Esophagus muscularis mucosa (tissue), 4 donors: Measurements from ENCODE around the gene IAH1. TPM values are rescaled to one million over a fixed set of nuclear protein-coding genes. Genes with fewer than 3 reads are reported as not detected.
A peak's percentile ranks its signal among the peaks of the same experiment; 100 is the strongest.

Experiments
- DNase-seq: peaks from one replicate; pipeline ENCODE4 v3.0.0-alpha.2; 2017; ENCODE audit errors: extremely low spot score
- H3K27ac ChIP-seq, 4 donors: fragments of 200-600 bp; sonication (generic); replicated peaks in 1 of 4; 1 replicate in 3 of 4; 2 replicates in 1 of 4; pipeline ENCODE4 v1.5.1; 2016 to 2019; ENCODE audit warnings: mild to moderate bottlenecking in 1 of 4
- H3K27me3 ChIP-seq, 4 donors: fragments of 200-600 bp; sonication (generic); one replicate each; pipeline versions ENCODE4 v1.5.1 to v1.6.0; 2016 to 2019
- H3K36me3 ChIP-seq, 4 donors: fragments of 200-600 bp; sonication (generic); one replicate each; pipeline ENCODE4 v1.5.1; 2016 to 2019
- H3K4me1 ChIP-seq, 4 donors: fragments of 200-600 bp; sonication (generic); one replicate each; pipeline ENCODE4 v1.5.1; 2016 to 2019
- H3K4me3 ChIP-seq, 4 donors: fragments of 200-600 bp; sonication (generic); 1 replicate in 2 of 4; 2 replicates in 2 of 4; pipeline ENCODE4 v1.5.1; 2016 to 2019; ENCODE audit warnings: mild to moderate bottlenecking in 4 of 4, moderate library complexity in 1 of 4
- H3K9me3 ChIP-seq, 4 donors: fragments of 200-600 bp; sonication (generic); 1 replicate in 3 of 4; 2 replicates in 1 of 4; pipeline ENCODE4 v1.5.1; 2016 to 2019
- CTCF ChIP-seq, 3 experiments: fragments of 200-600 bp in 2 of 3; fragments of 450-650 bp in 1 of 3; sonication (generic) in 2 of 3; IDR thresholded peaks; one replicate each; pipeline ENCODE4 v1.5.1; 2017 to 2019; ENCODE audit warnings: antibody characterized with exemption in 3 of 3, mild to moderate bottlenecking in 2 of 3, moderate library complexity in 1 of 3
- EP300 ChIP-seq: sonication (generic); formaldehyde crosslinking; IDR thresholded peaks from one replicate; pipeline ENCODE4 v1.6.1; 2017; ENCODE audit warnings: antibody characterized with exemption
- POLR2A ChIP-seq: fragments of 450-650 bp; IDR thresholded peaks from one replicate; pipeline ENCODE4 v1.6.1; 2017; ENCODE audit warnings: antibody characterized with exemption, moderate library complexity, mild to moderate bottlenecking, low read depth
- POLR2AphosphoS5 ChIP-seq, 2 donors: sonication (generic); formaldehyde crosslinking; IDR thresholded peaks; one replicate each; pipeline ENCODE4 v1.6.1; 2017; ENCODE audit warnings: antibody characterized with exemption in 2 of 2
- WGBS: methylation state at CpG from one replicate; pipeline ENCODE4 v1.1.5; 2018; 5-methylcytosine and 5-hydroxymethylcytosine counted together
- intact Hi-C: fragments of 100-400 bp; cut with DNase I; formaldehyde crosslinking; loops from one replicate; pipeline ENCODE4 v1.15.1; 2023
- total RNA-seq, 4 donors: library from RNA; depleted of rRNA; stranded (reverse); fragments of >200 nt; gene quantifications; one replicate each; pipeline versions ENCODE4 v1.1.0 to v1.2.1, GENCODE V29; 2016

IAH1 gene
- 100 to 1,000 TPM in 1 of 4 donors, 10 to 100 TPM in 3; 53.0 to 101 (median 66.8) TPM for total RNA-seq

- TF ChIP-seq POLR2AphosphoS5 (IDR thresholded peaks at IDR 0.05): peak; percentile 5 to 56
- TF ChIP-seq EP300: no peak
- TF ChIP-seq POLR2A: peak; percentile 22
- no peak for TF ChIP-seq CTCF (IDR thresholded peaks at IDR 0.05)
- DNase-seq: no peak
- Histone ChIP-seq H3K4me1 (peaks cover 22 to 48% (median 45%) of the 10 kb centered on the region in 4 donors), H3K36me3 (peaks cover 0 to 18% (median 7%) of the 10 kb centered on the region in 4 donors), H3K4me3 (peak within 1 kb of the TSS; percentile 75 to 90 (median 84)), H3K27ac (peak within 1 kb of the TSS; percentile 86 to 94 (median 91)), H3K9me3 (no peaks in the 10 kb centered on the region), H3K27me3 (no peaks in the 10 kb centered on the region)
- 7% methylated on average over 3 of the region's 91 CpGs for WGBS
- intact Hi-C loops: loop anchor here (5.0 to 10.0 kb wide), 3 partner anchors 50 to 160 kb away; partner anchors contain the start of genes CPSF3, ITGB1BP1 and YWHAQ
These were observed at the start of gene IAH1 for GRCh38 chr2:9474361-9475057. Gene IAH1, plus strand, starts transcription at chr2:9474551. Its CDS starts 16 bp downstream, at chr2:9474567.

GRCh38 chr2:9428965-9429577, 45.3 kb upstream of the IAH1 start:
- Histone ChIP-seq H3K4me3 (no peak overlapping the region), H3K9me3 (no peaks in the 10 kb centered on the region), H3K27ac (no peak overlapping the region), H3K36me3 (peaks cover 40 to 56% (median 48%) of the 10 kb centered on the region in 4 donors), H3K4me1 (peaks cover 11 to 17% (median 13%) of the 10 kb centered on the region in 4 donors), H3K27me3 (no peaks in the 10 kb centered on the region)
- 92% methylated on average over 5 of the region's 5 CpGs for WGBS
- TF ChIP-seq CTCF (IDR thresholded peaks at IDR 0.05): no peak
- no peak for TF ChIP-seq POLR2A
- no peak for TF ChIP-seq POLR2AphosphoS5 (IDR thresholded peaks at IDR 0.05)
- no peak for TF ChIP-seq EP300
- intact Hi-C loops: loop anchor here (10.0 kb wide), 2 partner anchors 46 to 224 kb away; partner anchors contain the start of genes ASAP2 and IAH1
- DNase-seq: no peak

- H3K4me3 ChIP-seq: no peak overlapping the region
- H3K36me3 ChIP-seq: peaks cover 40 to 71% (median 59%) of the 10 kb centered on the region in 4 donors
- no peaks in the 10 kb centered on the region for H3K27me3 ChIP-seq
- intact Hi-C loops: no loop called here
- H3K27ac ChIP-seq: no peak overlapping the region
- H3K4me1 ChIP-seq: peaks cover 0 to 1% (median 0%) of the 10 kb centered on the region in 4 donors
- no peak for TF ChIP-seq CTCF (IDR thresholded peaks at IDR 0.05)
- no peak for TF ChIP-seq EP300
- no peak for TF ChIP-seq POLR2AphosphoS5 (IDR thresholded peaks at IDR 0.05)
- TF ChIP-seq POLR2A: no peak
- DNase-seq: no peak
- 55% methylated on average over 2 of the region's 2 CpGs for WGBS
- H3K9me3 ChIP-seq: no peaks in the 10 kb centered on the region
These were observed 43.7 kb upstream of the IAH1 start for GRCh38 chr2:9430316-9431293.

- H3K27ac ChIP-seq: no peak overlapping the region
- no peaks in the 10 kb centered on the region for H3K4me1 ChIP-seq
- no peaks in the 10 kb centered on the region for H3K9me3 ChIP-seq
- no peak for TF ChIP-seq CTCF (IDR thresholded peaks at IDR 0.05)
- no peak for TF ChIP-seq EP300
- TF ChIP-seq POLR2AphosphoS5 (IDR thresholded peaks at IDR 0.05): no peak
- TF ChIP-seq POLR2A: no peak
- H3K36me3 ChIP-seq: peaks cover 38 to 99% (median 91%) of the 10 kb centered on the region in 4 donors
- no peaks in the 10 kb centered on the region for H3K27me3 ChIP-seq
- intact Hi-C loops: no loop called here
- H3K4me3 ChIP-seq: no peak overlapping the region
- DNase-seq: no peak
- WGBS: 73% methylated on average over 2 of the region's 2 CpGs
These were observed 39.9 kb upstream of the IAH1 start for GRCh38 chr2:9434489-9434888.
